Astrocyte of the spinal cord (primary cell): Measurements from ENCODE around the gene TNFSF15.

Source experiments
- DNase-seq: peaks from one replicate; pipeline ENCODE4 v3.0.0; 2011; ENCODE audit warnings: low read depth, low spot score
- H3K4me3 ChIP-seq: 2 replicates; pipeline ENCODE4 v1.5.1; 2011; ENCODE audit warnings: low read depth, mild to moderate bottlenecking, low read length, moderate library complexity
- in situ Hi-C: cut with HindIII; loops from 2 replicates; pipeline ENCODE4 v1.10.0; 2017; ENCODE audit warnings: low sequenced_read_pairs
- TF ChIP-seq, protein P1 (sequence below): IDR thresholded peaks from 2 replicates; pipeline ENCODE4 v1.5.1; 2012; ENCODE audit warnings: low read depth, mild to moderate bottlenecking, low read length, inconsistent platforms

TNFSF15 gene

DNA sequence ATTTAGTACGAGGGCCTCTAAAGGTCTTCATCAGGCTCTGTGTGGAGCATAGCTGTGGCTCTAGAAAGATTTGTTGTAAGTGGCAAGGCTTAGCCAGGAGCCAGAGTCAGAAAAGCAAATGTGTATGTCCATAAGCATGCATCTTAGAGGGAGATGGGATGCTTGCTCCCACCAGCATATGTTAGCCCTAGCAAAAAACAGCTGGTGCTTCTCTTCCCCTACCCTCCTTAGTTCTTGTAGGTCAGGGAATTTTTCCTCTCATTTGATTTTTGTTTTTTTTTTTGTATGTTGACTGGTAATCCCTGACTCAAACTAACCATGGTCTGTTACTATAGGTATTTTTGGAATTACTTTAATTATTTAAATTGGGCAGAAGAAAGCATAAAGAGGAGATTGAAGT is 7.7 kb downstream of the TNFSF15 start:
- H3K4me3 ChIP-seq, result no peak overlapping the region
- in situ Hi-C loops, result no loop called here
- DNase-seq, result no peak
- TF ChIP-seq, protein P1, sequence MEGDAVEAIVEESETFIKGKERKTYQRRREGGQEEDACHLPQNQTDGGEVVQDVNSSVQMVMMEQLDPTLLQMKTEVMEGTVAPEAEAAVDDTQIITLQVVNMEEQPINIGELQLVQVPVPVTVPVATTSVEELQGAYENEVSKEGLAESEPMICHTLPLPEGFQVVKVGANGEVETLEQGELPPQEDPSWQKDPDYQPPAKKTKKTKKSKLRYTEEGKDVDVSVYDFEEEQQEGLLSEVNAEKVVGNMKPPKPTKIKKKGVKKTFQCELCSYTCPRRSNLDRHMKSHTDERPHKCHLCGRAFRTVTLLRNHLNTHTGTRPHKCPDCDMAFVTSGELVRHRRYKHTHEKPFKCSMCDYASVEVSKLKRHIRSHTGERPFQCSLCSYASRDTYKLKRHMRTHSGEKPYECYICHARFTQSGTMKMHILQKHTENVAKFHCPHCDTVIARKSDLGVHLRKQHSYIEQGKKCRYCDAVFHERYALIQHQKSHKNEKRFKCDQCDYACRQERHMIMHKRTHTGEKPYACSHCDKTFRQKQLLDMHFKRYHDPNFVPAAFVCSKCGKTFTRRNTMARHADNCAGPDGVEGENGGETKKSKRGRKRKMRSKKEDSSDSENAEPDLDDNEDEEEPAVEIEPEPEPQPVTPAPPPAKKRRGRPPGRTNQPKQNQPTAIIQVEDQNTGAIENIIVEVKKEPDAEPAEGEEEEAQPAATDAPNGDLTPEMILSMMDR, result no peak

DNA sequence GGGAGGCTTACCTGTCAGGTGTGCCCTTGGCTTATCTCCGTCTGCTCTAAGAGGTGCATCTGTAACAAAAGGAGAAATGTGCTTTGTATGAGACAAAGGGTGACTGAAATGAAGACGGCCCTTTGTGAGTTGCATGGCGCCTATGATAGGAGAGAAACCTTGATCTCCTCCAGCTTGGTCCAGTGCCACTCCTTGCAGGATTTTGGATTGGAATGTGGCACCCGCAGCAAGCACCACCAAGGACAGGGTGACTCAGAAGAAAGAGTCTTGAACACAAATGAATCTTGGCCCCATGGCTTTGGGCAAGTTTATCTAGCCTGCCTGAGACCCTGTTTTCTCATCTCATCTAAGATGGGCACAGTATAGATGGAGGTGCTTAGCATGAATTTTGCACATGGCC is 13.4 kb downstream of the TNFSF15 start:
- no peak for DNase-seq
- in situ Hi-C loops, result no loop called here

GRCh38 chr9:114791736-114792135 is 14.1 kb downstream of the TNFSF15 start:
- TF ChIP-seq, protein P1, result no peak
- in situ Hi-C loops, result no loop called here
- H3K4me3 ChIP-seq, result no peak overlapping the region
- DNase-seq, result no peak

More for the DNA sequence above, 13.4 kb downstream of the TNFSF15 start:
- H3K4me3 ChIP-seq, result no peak overlapping the region
- TF ChIP-seq, protein P1, result no peak

- no peak for DNase-seq
- TF ChIP-seq, protein P1, result no peak
- in situ Hi-C loops, result no loop called here
- no peak overlapping the region for H3K4me3 ChIP-seq
Observed at GRCh38 chr9:114791312-114791711, 14.5 kb downstream of the TNFSF15 start.

DNA sequence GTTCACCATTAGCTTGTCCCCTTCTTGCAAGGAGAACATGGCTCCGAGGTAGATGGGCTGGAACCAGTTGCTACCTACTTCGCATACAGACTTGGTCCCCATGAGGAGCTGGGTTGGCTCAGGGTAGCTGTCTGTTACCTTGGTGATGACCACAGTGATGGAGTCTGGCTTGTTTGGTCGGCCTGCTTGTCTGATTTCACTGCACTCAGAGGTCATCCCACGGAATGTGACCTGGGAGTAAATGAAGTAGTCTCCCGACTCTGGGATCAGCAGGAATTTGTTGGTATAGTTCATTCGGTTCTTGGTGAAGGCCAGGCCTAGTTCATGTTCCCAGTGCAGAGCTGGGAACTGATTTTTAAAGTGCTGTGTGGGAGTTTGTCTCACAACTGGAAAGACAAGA is 15.3 kb downstream of the TNFSF15 start:
- in situ Hi-C loops, result no loop called here

DNA sequence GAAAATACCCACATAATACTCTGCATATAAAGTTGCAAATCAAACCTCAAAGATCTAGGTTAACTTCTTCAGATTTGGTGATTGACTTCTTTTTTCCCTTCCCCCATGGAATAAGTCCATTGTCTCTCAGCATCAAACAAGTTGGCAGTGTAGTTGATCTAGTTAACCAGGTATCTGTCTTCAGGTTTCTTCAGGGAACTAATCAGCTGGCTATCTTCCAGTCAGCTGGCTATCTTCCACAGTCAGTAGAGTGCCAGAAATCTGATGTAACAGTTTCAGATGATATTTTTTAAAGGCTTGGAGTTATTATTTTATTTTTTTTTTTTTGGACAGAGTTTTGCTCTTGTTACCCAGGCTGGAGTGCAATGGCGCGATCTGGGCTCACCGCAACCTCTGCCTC is 16.8 kb downstream of the TNFSF15 start:
- no peak for DNase-seq
- H3K4me3 ChIP-seq, result no peak overlapping the region
- in situ Hi-C loops, result no loop called here
- TF ChIP-seq, protein P1, result no peak

More for the DNA sequence above, 15.3 kb downstream of the TNFSF15 start:
- DNase-seq, result no peak
- no peak overlapping the region for H3K4me3 ChIP-seq
- TF ChIP-seq, protein P1, result no peak
